GM18519 (cell line): ENCODE measurements around the gene PROSER2.

Experiments used
- ATAC-seq: cut with Tn5 transposase; IDR thresholded peaks from one replicate; pipeline ENCODE4 v1.9.1; 2021; ENCODE audit warnings: mild to moderate bottlenecking, moderate library complexity; ENCODE audit not compliant: unreplicated experiment, low FRiP score

PROSER2 gene

GRCh38 chr10:11864727-11865126 is 41.6 kb downstream of the PROSER2 start:
- no peak for ATAC-seq

GRCh38 chr10:11865561-11865960 is 42.4 kb downstream of the PROSER2 start:
- ATAC-seq: no peak

- no peak for ATAC-seq
Observed at GRCh38 chr10:11866199-11866925, 43.2 kb downstream of the PROSER2 start.

GRCh38 chr10:11869219-11869618 is 46.1 kb downstream of the PROSER2 start:
- ATAC-seq: no peak

- no peak for ATAC-seq
Observed at GRCh38 chr10:11869743-11870460, 46.7 kb downstream of the PROSER2 start.

- ATAC-seq: no peak
Observed at GRCh38 chr10:11870461-11870780, 47.3 kb downstream of the PROSER2 start.

GRCh38 chr10:11870900-11871400 is 47.8 kb downstream of the PROSER2 start:
- no peak for ATAC-seq

GRCh38 chr10:11871466-11871865 is 48.3 kb downstream of the PROSER2 start:
- no peak for ATAC-seq

- no peak for ATAC-seq
Observed at GRCh38 chr10:11874568-11875493, 51.7 kb downstream of the PROSER2 start.

GRCh38 chr10:11875494-11876281 is 52.5 kb downstream of the PROSER2 start:
- no peak for ATAC-seq

- no peak for ATAC-seq
Observed at GRCh38 chr10:11876324-11876723, 53.2 kb downstream of the PROSER2 start.

- ATAC-seq: no peak
Observed at GRCh38 chr10:11876805-11877590, 53.8 kb downstream of the PROSER2 start.

GRCh38 chr10:11877591-11877905 is 54.4 kb downstream of the PROSER2 start:
- no peak for ATAC-seq

GRCh38 chr10:11878776-11879175 is 55.6 kb downstream of the PROSER2 start:
- no peak for ATAC-seq

- no peak for ATAC-seq
Observed at GRCh38 chr10:11879387-11880094, 56.4 kb downstream of the PROSER2 start.

GRCh38 chr10:11880151-11881029 is 57.2 kb downstream of the PROSER2 start:
- ATAC-seq: no peak

GRCh38 chr10:11881030-11881476 is 57.9 kb downstream of the PROSER2 start:
- no peak for ATAC-seq
